ENCODE measurements around the gene GABRD. TPM values are rescaled to one million over a fixed set of nuclear protein-coding genes. Genes with fewer than 3 reads are reported as not detected.
A peak's percentile ranks its signal among the peaks of the same experiment; 100 is the strongest.

GABRD gene
- total RNA-seq, 1 experiment from 2014 or later = 1.7 TPM

DNA sequence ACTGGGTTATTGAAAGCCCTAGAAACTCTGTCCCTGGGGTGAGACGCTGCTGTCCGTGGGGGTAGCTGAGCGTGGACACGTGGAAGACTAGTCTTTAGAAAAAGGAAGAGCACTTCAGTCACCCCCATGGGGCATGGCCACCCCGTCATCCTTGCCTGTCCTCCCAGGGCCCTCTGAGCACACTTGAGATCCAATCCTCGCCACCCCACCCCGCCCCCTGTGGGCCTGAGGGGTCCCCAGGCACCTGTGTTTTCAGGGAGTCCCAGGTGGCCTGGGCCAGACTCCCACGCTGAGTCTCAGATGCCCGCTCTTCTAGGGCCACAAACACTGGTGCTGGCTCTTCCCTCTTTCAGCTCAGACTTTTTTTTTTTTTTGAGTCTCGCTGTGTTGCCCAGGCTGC, 33.6 kb downstream of the GABRD start (continued):
- no peak for TF ChIP-seq ZSCAN18 (CRISPR knock-in tag; IDR thresholded peaks at IDR 0.05)
- TF ChIP-seq HMGA2 (CRISPR knock-in tag; IDR thresholded peaks at IDR 0.05) = no peak
- no peak for TF ChIP-seq NFE2L1 (CRISPR knock-in tag; IDR thresholded peaks at IDR 0.05)
- TF ChIP-seq, protein P1, sequence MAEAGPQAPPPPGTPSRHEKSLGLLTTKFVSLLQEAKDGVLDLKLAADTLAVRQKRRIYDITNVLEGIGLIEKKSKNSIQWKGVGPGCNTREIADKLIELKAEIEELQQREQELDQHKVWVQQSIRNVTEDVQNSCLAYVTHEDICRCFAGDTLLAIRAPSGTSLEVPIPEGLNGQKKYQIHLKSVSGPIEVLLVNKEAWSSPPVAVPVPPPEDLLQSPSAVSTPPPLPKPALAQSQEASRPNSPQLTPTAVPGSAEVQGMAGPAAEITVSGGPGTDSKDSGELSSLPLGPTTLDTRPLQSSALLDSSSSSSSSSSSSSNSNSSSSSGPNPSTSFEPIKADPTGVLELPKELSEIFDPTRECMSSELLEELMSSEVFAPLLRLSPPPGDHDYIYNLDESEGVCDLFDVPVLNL (CRISPR knock-in tag; IDR thresholded peaks at IDR 0.05; ENCODE audit: borderline replicate concordance, low read depth) = no peak
- TF ChIP-seq SMAD3 (CRISPR knock-in tag; IDR thresholded peaks at IDR 0.05; ENCODE audit: borderline replicate concordance) = no peak
- no peak for TF ChIP-seq IRF2 (CRISPR knock-in tag; IDR thresholded peaks at IDR 0.05; ENCODE audit: borderline replicate concordance, low read depth)
- TF ChIP-seq, protein P2, sequence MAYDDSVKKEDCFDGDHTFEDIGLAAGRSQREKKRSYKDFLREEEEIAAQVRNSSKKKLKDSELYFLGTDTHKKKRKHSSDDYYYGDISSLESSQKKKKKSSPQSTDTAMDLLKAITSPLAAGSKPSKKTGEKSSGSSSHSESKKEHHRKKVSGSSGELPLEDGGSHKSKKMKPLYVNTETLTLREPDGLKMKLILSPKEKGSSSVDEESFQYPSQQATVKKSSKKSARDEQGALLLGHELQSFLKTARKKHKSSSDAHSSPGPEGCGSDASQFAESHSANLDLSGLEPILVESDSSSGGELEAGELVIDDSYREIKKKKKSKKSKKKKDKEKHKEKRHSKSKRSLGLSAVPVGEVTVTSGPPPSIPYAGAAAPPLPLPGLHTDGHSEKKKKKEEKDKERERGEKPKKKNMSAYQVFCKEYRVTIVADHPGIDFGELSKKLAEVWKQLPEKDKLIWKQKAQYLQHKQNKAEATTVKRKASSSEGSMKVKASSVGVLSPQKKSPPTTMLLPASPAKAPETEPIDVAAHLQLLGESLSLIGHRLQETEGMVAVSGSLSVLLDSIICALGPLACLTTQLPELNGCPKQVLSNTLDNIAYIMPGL (CRISPR knock-in tag; IDR thresholded peaks at IDR 0.05) = no peak
- TF ChIP-seq SMAD4 (CRISPR knock-in tag; IDR thresholded peaks at IDR 0.05) = no peak
- TF ChIP-seq AFF4 (CRISPR knock-in tag; IDR thresholded peaks at IDR 0.05; ENCODE audit: borderline replicate concordance) = no peak
- no peak for TF ChIP-seq GABPB1 (CRISPR knock-in tag; IDR thresholded peaks at IDR 0.05)
- no peak for TF ChIP-seq NR3C1 (CRISPR knock-in tag; conservative IDR thresholded peaks at IDR 0.05; ENCODE audit: low read depth)
- TF ChIP-seq MYBL2 (CRISPR knock-in tag; IDR thresholded peaks at IDR 0.05) = no peak

DNA sequence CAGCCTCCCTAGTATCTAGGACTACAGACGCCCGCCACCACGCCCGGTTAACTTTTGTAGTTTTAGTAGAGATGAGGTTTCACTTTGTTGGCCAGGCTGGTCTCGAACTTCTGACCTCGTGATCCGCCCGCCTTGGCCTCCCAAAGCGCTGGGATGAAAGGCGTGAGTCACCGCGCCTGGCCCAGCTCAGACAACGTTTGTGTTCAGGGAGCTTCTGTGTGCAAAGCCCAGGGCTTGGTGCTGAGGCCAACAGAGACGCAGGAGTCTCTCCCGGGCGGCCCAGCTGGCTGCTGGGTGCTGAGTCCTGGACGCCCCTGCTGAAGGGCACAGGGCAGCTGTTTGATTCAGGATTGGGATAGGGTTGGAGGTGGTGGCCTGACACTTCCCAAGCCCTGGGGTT, 34.1 kb downstream of the GABRD start:
- ChIA-PET CTCF (no interaction called here), POLR2A (no interaction called here)
- DNase-seq (ENCODE audit: low spot score) (no peak), ATAC-seq (no peak)
- Mint-ChIP-seq H3K36me3 (peaks cover 5% of the 10 kb centered on the region), H3K4me1 (peaks cover 15% of the 10 kb centered on the region), H3K9me3 (no peaks in the 10 kb centered on the region), H3K27ac (no peak overlapping the region), H3K4me3 (peak overlapping the region; percentile 25), H3K27me3 (ENCODE audit: low read depth) (peaks cover 2% of the 10 kb centered on the region; the same call in 1 of the 2 replicates)
- TF ChIP-seq ZNF219 (CRISPR knock-in tag; IDR thresholded peaks at IDR 0.05; ENCODE audit: borderline replicate concordance) (no peak), TEAD4 (CRISPR knock-in tag; IDR thresholded peaks at IDR 0.05) (no peak), HMGA2 (CRISPR knock-in tag; IDR thresholded peaks at IDR 0.05) (no peak), JUN (CRISPR knock-in tag; IDR thresholded peaks at IDR 0.05) (no peak)

- DNase-seq (ENCODE audit: low spot score) (no peak), ATAC-seq (no peak)
- Mint-ChIP-seq H3K27ac (no peak overlapping the region), H3K27me3 (ENCODE audit: low read depth) (peaks cover 2% of the 10 kb centered on the region; the same call in 1 of the 2 replicates), H3K36me3 (peaks cover 5% of the 10 kb centered on the region), H3K4me3 (no peak overlapping the region), H3K9me3 (no peaks in the 10 kb centered on the region), H3K4me1 (peaks cover 10% of the 10 kb centered on the region)
- ChIA-PET POLR2A (no interaction called here), CTCF (interaction anchor here (1.0 kb wide), 1 partner anchor 9 kb away, joined by 3 read pairs; no protein-coding TSS in a partner anchor)
- TF ChIP-seq NR1H2 (CRISPR knock-in tag; IDR thresholded peaks at IDR 0.05) (no peak), ARID4B (CRISPR knock-in tag; IDR thresholded peaks at IDR 0.05; ENCODE audit: borderline replicate concordance) (no peak)
- TF ChIP-seq, protein P3, sequence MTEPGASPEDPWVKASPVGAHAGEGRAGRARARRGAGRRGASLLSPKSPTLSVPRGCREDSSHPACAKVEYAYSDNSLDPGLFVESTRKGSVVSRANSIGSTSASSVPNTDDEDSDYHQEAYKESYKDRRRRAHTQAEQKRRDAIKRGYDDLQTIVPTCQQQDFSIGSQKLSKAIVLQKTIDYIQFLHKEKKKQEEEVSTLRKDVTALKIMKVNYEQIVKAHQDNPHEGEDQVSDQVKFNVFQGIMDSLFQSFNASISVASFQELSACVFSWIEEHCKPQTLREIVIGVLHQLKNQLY (CRISPR knock-in tag; IDR thresholded peaks at IDR 0.05) = no peak
- TF ChIP-seq, protein P4, sequence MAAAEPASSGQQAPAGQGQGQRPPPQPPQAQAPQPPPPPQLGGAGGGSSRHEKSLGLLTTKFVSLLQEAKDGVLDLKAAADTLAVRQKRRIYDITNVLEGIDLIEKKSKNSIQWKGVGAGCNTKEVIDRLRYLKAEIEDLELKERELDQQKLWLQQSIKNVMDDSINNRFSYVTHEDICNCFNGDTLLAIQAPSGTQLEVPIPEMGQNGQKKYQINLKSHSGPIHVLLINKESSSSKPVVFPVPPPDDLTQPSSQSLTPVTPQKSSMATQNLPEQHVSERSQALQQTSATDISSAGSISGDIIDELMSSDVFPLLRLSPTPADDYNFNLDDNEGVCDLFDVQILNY (CRISPR knock-in tag; IDR thresholded peaks at IDR 0.05) = no peak
These were observed 34.7 kb downstream of the GABRD start for GRCh38 chr1:2053784-2054376.
